GM18909 (cell line): ENCODE data around the gene SLC35F1.

Experiments used
- ATAC-seq: cut with Tn5 transposase; IDR thresholded peaks from one replicate; pipeline ENCODE4 v1.9.1; 2021; ENCODE audit warnings: mild to moderate bottlenecking; ENCODE audit not compliant: unreplicated experiment, poor library complexity

The SLC35F1 gene

GRCh38 chr6:118174071-118174470, 267.0 kb downstream of the SLC35F1 start:
- no peak for ATAC-seq

DNA sequence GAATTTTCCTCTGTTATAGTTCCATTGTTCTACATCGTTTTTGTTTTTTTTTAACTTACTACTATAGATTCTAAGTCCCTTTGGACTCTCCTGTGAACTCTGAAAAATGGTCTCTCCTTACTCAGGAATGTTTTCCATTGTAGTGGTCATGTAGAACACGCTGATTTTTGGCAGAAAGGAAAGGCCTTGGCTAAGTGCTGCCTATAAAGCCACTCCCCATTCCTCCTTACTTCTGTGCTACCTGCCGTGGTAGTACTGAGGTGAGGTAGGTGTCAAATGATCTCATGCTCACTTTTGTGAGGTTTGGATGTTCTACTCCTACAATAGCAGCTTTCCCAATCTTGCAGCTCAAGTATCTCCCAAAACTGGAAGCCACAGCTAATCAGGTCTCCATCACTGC, 270.7 kb downstream of the SLC35F1 start:
- ATAC-seq: no peak

DNA sequence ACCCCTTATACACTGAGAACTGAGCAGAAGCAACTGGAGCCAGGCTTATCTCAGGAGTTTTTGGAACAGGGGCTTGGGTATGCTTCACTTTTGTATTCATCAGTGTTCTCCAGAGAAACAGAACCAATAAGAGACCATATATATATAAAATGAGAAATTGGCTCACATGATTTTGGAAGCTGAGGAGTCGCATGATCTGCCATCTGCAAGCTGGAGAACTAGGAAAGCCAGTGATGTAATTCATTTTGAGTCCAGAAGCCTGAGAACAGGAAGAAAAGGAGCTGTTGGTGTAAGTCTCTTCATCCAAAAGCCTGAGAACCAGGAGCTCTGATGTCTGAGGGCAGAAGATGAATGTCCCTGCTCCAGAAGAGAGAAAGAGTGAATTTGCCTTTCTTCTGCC, 272.0 kb downstream of the SLC35F1 start:
- no peak for ATAC-seq

GRCh38 chr6:118186672-118187567, 279.9 kb downstream of the SLC35F1 start:
- ATAC-seq: peak; percentile 70

DNA sequence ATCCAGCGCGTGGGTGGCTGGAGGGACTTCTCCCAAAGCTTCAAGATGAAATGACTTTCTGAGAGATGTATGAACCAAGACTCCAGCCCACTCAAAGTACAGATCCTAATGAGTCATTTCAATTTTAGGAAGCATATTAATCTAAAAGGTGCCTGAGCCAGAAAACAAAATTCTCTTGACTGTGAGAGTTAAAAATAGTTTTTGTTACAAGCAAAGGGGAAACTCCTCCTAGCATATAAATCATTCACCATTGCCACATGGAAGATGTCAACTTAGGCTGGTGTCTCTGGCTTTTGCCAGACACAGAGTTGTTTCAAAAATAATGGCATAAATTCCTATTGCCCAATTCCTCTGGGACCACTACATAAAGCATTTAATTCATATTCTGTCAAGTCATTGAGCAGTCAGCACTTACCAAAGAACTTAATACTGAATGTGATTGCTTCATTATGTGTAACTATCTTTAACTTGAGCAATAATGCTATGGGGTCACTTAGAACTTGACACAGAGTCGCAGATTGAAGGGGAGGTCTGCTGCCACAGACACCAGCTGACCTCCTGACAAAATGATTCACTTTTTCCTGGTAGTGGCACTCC, 280.6 kb downstream of the SLC35F1 start:
- ATAC-seq: peak; percentile 38

GRCh38 chr6:118188561-118188960, 281.5 kb downstream of the SLC35F1 start:
- ATAC-seq: peak; percentile 25

DNA sequence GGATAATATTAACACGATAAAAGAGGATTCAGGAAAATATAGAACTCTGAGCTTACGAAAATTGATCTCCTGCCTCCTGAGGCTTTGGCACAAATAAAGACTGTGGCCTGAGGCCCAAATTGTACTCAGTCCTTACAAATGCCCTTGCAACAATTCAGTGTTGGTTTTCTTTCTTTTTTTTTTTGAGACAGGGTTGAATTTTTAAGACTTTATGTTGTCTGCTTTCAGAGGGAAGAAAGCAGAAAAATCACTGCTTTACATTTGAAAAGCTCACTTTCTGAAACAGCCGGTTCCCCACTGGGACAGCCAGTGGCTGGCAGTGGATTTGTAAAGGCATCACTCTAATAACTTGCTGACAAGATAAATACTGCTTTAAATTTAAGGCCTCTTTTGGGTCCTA, 290.5 kb downstream of the SLC35F1 start:
- ATAC-seq: no peak

- ATAC-seq: no peak
Measured at GRCh38 chr6:118198746-118199145, 291.7 kb downstream of the SLC35F1 start.

DNA sequence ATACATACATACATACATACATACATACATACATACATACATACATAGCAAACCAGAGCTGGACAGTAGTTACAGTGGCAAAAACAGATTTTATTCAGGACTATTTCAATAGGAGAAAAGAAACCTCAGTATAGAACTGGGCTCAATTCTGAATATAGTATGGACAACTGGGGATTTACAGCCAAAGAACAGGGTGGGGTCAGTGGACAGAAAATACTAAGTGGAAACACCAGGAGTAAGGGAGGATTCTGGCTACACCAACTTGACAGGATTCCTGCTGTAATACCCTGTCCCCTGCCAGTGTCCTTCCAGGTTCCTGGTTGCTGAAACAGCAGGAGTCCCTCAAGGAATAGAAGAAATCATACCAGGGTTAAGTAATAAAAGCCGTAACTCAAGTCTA, 293.1 kb downstream of the SLC35F1 start:
- ATAC-seq: no peak

GRCh38 chr6:118202517-118202916, 295.5 kb downstream of the SLC35F1 start:
- no peak for ATAC-seq

GRCh38 chr6:118203545-118203944, 296.5 kb downstream of the SLC35F1 start:
- ATAC-seq: no peak

GRCh38 chr6:118206221-118206620, 299.2 kb downstream of the SLC35F1 start:
- no peak for ATAC-seq

DNA sequence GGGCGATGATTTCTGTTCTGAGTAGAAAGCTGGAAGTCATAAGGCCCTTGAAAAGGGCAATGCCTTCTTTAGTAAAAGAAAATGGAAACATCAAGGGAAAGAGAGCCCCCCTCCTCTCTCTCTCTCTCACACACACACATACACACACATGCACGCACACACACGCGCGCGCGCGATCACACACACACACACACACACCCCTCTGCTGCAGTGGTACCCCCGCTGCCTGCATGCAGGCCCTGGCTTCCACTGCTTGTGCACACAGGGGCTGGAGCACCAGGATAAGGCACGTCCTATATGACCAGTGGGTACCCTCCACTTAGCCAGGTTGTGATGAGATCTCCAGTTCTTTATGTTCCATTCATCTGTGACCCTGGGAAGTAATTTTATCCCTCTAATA, 300.9 kb downstream of the SLC35F1 start:
- no peak for ATAC-seq

- no peak for ATAC-seq
Measured at GRCh38 chr6:118212451-118213173, 305.5 kb downstream of the SLC35F1 start.

DNA sequence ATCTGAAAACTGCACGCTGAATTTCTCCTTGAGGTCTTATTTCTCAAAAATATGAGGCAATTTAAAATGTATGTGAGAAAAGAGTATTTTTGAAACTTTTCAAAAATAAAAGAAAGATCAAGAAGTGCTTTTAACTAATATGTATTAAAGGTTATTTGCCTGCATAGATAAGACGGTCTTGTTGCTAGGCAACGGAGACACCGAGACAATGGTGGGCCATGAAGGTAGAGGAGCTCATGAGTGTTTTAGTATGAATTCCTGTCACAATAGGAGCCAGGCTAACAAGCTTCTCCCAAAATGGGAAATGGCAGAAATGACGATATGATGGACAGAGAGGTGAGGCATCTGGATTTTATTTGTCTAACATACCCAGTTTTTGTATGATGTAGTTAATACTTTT, 308.2 kb downstream of the SLC35F1 start:
- no peak for ATAC-seq

GRCh38 chr6:118216751-118217150, 309.7 kb downstream of the SLC35F1 start:
- no peak for ATAC-seq

GRCh38 chr6:118218156-118218555, 311.1 kb downstream of the SLC35F1 start:
- ATAC-seq: no peak

DNA sequence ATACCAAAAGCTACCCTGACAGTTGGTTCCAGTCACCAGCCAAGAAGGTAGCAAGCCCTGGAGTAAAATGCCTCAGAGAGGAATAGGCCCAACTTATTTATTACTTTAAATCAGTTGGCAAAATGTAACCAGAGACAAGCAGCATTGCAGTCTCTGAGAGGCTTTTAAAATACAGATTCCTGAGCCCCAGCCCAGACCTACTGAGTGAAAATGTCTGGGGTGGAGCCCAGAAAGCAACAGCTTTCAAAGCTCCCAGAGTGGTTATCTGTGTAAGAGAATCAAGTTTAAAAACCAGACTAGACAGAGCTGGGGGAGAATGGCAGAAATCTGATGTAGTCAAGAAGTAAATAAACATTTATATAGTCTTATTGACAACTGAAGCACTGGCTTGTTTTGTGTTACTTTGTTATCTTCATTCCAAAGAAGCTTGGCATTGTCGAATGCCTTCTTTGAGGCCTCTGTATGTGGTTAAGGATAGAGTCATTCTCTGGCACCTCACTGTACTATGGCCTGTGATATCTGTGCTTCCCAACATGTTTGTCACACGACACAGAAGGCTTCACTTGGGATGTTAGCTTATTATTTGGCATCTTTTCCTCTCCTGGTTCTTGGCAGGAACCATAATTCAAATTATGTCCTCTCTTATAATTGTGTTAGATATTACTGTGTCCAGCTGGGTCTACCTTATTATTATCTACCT, 313.5 kb downstream of the SLC35F1 start:
- no peak for ATAC-seq

GRCh38 chr6:118223316-118223715, 316.3 kb downstream of the SLC35F1 start:
- no peak for ATAC-seq

- no peak for ATAC-seq
Measured at GRCh38 chr6:118228886-118229285, 321.8 kb downstream of the SLC35F1 start.
